MG63 (cell line): ENCODE measurements around the gene PGBD1. TPM values are rescaled to one million over a fixed set of nuclear protein-coding genes. Genes with fewer than 3 reads are reported as not detected.
A peak's percentile ranks its signal among the peaks of the same experiment; 100 is the strongest.
"Not testable (repeated sequence)": the region's sequence is repeated elsewhere in the genome, so short reads cannot be mapped to it uniquely, and the experiment has no call there.

Source experiments
- DNase-seq: peaks from one replicate; pipeline ENCODE4 v3.0.0-alpha.2; 2020
- H3K27me3 ChIP-seq: fragments of 250-450 bp; sonication (Bioruptor Pico); 2 replicates; pipeline ENCODE4 v1.5.1; 2020; ENCODE audit warnings: mild to moderate bottlenecking, moderate library complexity
- H3K36me3 ChIP-seq: fragments of 250-450 bp; sonication (Bioruptor Pico); 2 replicates; pipeline ENCODE4 v1.5.1; 2020; ENCODE audit warnings: mild to moderate bottlenecking, moderate library complexity
- H3K4me3 ChIP-seq: fragments of 250-450 bp; sonication (Bioruptor Pico); 2 replicates; pipeline ENCODE4 v1.5.1; 2020; ENCODE audit warnings: mild to moderate bottlenecking, moderate library complexity
- H3K9me3 ChIP-seq: fragments of 250-450 bp; sonication (Bioruptor Pico); 2 replicates; pipeline ENCODE4 v1.5.1; 2020; ENCODE audit warnings: mild to moderate bottlenecking, moderate library complexity
- total RNA-seq: library from RNA; depleted of rRNA; stranded (reverse); fragments of >200 nt; shearing (Covaris generic); gene quantifications from 2 replicates; pipeline ENCODE4 v1.2.3, GENCODE V29; 2014; ENCODE audit warnings: low replicate concordance

PGBD1 gene
- total RNA-seq, 1 experiment from 2014 or later = 4.6 TPM

GRCh38 chr6:28264834-28265401 is 16.5 kb upstream of the PGBD1 start:
- 0 out of 2 replicates have a peak, but pooled peaks cover under 1% of the 10 kb centered on the region for H3K36me3 ChIP-seq
- H3K27me3 ChIP-seq = no peaks in the 10 kb centered on the region
- H3K9me3 ChIP-seq = peaks cover 2% of the 10 kb centered on the region
- no peak overlapping the region for H3K4me3 ChIP-seq
- DNase-seq = no peak

- H3K36me3 ChIP-seq = 0 out of 2 replicates have a peak, but pooled peaks cover 3% of the 10 kb centered on the region
- peaks cover 2% of the 10 kb centered on the region for H3K9me3 ChIP-seq
- peak overlapping the region; percentile 71 for H3K4me3 ChIP-seq
- DNase-seq = no peak
- H3K27me3 ChIP-seq = no peaks in the 10 kb centered on the region
Observed at GRCh38 chr6:28266563-28266961, 14.8 kb upstream of the PGBD1 start.

DNA sequence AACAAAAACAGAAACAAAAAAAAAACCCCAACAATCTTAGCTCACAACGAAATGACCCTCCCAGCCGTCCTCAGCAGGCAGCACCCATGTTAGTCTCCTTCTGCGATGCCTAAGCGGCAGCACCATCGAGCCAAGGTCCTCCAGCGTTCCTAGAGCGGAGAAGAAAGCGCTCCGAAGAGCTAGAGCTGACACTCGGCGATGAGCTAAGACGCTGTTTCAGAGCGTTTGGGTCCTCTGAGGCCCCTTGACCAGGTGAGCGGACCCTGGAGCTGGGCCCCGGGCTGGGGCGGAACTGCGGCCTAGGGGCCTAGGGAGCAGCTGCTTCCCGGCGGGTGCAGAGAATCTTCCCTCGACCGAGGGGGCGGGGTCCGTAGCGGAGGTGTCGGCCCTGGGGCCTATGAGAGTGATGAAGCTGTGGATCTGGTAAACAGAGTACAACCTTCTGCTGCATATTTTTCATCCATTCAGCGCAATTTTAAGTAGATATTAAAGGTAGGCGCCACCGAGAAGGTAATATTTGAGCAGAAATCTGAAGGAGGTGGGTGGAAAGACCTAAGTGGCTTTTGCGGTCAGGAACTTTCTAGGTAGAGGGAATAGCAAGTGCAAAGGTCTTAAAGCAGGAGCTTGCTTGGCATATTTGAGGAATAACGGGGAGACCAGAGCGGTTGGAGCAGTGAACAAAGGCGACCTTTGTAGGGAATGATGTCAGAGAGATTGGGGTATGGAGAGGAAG is 14.2 kb upstream of the PGBD1 start, which contains the start of gene ZSCAN26:
TSS of gene ZSCAN26 (plus strand) at position 182 of the 733 bp plus-strand sequence. CDS start 4,777 bp downstream, outside the sequence.
- H3K36me3 ChIP-seq = 0 out of 2 replicates have a peak, but pooled peaks cover 3% of the 10 kb centered on the region
- peaks cover 2% of the 10 kb centered on the region for H3K9me3 ChIP-seq
- H3K27me3 ChIP-seq = no peaks in the 10 kb centered on the region
- peak within 1 kb of the TSS; percentile 71 for H3K4me3 ChIP-seq
- DNase-seq = peak; percentile 81

GRCh38 chr6:28267695-28268059 is 13.7 kb upstream of the PGBD1 start:
- H3K9me3 ChIP-seq = peaks cover 2% of the 10 kb centered on the region

GRCh38 chr6:28269492-28269891 is 11.9 kb upstream of the PGBD1 start:
- Histone ChIP-seq H3K36me3 (peaks cover 7% of the 10 kb centered on the region; the same call in 1 of the 2 replicates), H3K9me3 (peaks cover 2% of the 10 kb centered on the region), H3K4me3 (no peak overlapping the region), H3K27me3 (no peaks in the 10 kb centered on the region)
- DNase-seq = peak; percentile 32

More at GRCh38 chr6:28267695-28268059, 13.7 kb upstream of the PGBD1 start:
- H3K4me3 ChIP-seq = peak overlapping the region; percentile 71
- H3K36me3 ChIP-seq = peaks cover 5% of the 10 kb centered on the region; the same call in 1 of the 2 replicates
- DNase-seq = no peak
- H3K27me3 ChIP-seq = no peaks in the 10 kb centered on the region

GRCh38 chr6:28274888-28275287 is 6.5 kb upstream of the PGBD1 start:
- DNase-seq = no peak
- Histone ChIP-seq H3K36me3 (peaks cover 12% of the 10 kb centered on the region), H3K9me3 (no peaks in the 10 kb centered on the region), H3K4me3 (no peak overlapping the region), H3K27me3 (no peaks in the 10 kb centered on the region)

DNA sequence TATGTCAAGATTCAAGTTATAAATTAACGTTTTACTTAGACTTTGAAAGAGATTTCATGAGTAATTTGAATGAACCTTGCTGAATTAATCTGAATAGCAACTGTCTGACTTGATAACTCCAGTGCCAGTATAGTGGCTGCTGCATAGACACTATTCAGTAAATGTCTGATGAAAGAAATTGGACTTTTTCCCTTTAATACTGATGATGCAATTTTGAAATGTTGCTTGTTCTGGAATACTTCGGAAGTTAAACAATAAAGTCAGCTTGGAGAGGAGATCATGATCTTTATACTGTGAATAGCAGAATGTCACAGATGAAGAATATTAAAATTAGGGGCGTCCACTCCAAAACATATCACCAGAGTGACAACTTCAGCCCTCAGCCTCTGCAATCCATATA is 3.6 kb upstream of the PGBD1 start:
- no peaks in the 10 kb centered on the region for H3K9me3 ChIP-seq
- peaks cover 8% of the 10 kb centered on the region for H3K36me3 ChIP-seq
- no peak for DNase-seq
- H3K4me3 ChIP-seq = no peak overlapping the region
- no peaks in the 10 kb centered on the region for H3K27me3 ChIP-seq

DNA sequence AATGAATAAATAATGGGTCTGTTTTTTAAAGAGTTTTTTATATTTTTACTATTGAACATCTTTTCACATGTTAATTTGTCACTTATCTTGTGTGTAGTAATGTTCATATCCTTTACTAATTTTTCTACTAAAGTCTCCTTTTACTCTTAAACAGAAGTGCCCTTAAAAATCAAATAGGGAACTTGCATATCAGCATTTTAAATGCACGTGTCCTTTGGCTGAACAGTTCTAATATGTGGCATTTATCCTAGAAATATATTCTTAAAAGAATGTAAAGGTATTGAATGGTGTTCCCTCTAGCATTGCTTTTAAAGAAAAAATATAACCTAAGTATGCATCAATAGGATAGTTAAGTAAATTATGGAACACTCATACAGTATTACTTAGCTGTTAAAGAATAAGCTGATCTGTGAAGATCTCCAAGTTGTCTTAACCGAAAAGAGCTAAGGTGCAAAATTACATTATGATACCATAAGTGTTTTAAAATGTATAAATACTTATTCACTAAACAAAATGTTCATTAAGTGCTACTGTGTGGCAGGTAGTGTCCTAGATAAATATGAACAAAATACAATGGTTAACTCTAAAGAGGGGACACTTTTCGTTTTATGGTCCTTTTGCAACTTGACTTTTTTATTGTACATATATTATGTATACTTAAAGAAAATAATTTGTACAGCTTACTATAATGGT is 631 bp upstream of the PGBD1 start:
- Histone ChIP-seq H3K4me3 (peak overlapping the region; percentile 67), H3K9me3 (0 out of 2 replicates have a peak, but pooled peaks cover 4% of the 10 kb centered on the region), H3K36me3 (peaks cover 11% of the 10 kb centered on the region), H3K27me3 (no peaks in the 10 kb centered on the region)
- no peak for DNase-seq

- H3K4me3 ChIP-seq = no peak overlapping the region
- DNase-seq = no peak
- peaks cover 16% of the 10 kb centered on the region for H3K36me3 ChIP-seq
- H3K27me3 ChIP-seq = no peaks in the 10 kb centered on the region
- H3K9me3 ChIP-seq = 0 out of 2 replicates have a peak, but pooled peaks cover 4% of the 10 kb centered on the region
Observed at GRCh38 chr6:28282926-28283325, 1.6 kb downstream of the PGBD1 start.

- H3K36me3 ChIP-seq = peaks cover 13% of the 10 kb centered on the region
- no peak overlapping the region for H3K4me3 ChIP-seq
- no peaks in the 10 kb centered on the region for H3K27me3 ChIP-seq
- no peak for DNase-seq
- no peaks in the 10 kb centered on the region for H3K9me3 ChIP-seq
Observed at GRCh38 chr6:28291573-28291972, 10.2 kb downstream of the PGBD1 start.

DNA sequence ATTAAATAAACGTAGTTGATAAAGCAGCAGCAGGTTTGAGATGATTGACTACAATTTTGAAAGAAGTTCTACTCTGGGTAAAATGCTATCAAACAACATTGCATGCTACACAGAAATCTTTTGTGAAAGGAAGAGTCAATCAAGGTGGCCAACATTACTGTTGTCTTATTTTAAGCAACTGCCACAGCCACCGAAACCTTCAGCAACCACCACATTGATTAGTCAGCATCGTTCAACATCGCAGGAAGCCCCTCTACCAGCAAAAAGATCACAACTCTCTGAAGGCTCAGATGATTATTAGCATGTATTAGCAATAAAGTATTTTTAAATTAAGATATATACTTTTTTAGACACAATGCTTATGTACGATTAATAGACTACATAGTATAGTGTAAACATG is 14.0 kb downstream of the PGBD1 start:
- no peaks in the 10 kb centered on the region for H3K9me3 ChIP-seq
- no peaks in the 10 kb centered on the region for H3K36me3 ChIP-seq
- DNase-seq = no peak
- H3K4me3 ChIP-seq = no peak overlapping the region
- no peaks in the 10 kb centered on the region for H3K27me3 ChIP-seq

- no peaks in the 10 kb centered on the region for H3K9me3 ChIP-seq
- H3K36me3 ChIP-seq = no peaks in the 10 kb centered on the region
- DNase-seq = no peak
- H3K4me3 ChIP-seq = no peak overlapping the region
- no peaks in the 10 kb centered on the region for H3K27me3 ChIP-seq
Observed at GRCh38 chr6:28296520-28297060, 15.2 kb downstream of the PGBD1 start.

- H3K27me3 ChIP-seq = no peaks in the 10 kb centered on the region
- H3K36me3 ChIP-seq = no peaks in the 10 kb centered on the region
- H3K9me3 ChIP-seq = no peaks in the 10 kb centered on the region
- DNase-seq = no peak
- no peak overlapping the region for H3K4me3 ChIP-seq
Observed at GRCh38 chr6:28303570-28303969, 22.2 kb downstream of the PGBD1 start.

GRCh38 chr6:28306363-28306762 is 25.0 kb downstream of the PGBD1 start:
- H3K36me3 ChIP-seq, DNase-seq, H3K4me3 ChIP-seq, H3K9me3 ChIP-seq, H3K27me3 ChIP-seq: not testable (repeated sequence)

DNA sequence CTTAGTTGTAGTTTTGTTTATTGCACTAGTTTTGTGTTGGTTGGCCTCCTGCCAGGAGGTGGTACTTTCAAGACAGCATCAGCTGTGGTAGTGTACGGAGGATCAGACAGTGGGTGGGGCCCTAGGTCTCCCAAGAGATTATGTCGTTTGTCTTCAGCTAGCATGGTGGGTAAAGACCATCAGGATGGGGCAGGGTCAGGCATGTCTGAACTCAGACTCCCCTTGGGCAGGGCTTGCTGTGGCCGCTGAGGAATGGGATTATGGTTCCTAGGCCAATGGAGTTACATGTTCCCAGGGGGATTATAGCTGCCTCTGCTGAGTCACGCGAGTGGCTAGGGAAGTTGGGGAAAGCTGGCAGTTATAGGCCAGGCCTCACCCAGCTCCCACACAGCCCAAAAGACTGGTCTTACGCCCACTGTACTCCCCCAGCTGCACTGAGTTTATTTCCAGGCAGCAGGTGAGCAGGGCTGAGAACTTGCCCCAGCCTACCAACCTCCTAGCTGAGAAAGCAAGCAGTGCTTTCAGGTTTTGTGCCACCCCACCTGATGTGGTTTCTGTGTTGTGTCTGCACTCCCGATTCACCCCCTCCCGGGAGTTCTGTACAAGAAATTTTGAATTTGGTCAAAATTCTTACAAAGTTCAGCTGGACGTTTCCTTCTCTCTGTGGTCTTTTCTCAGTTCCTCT is 29.9 kb downstream of the PGBD1 start:
- Histone ChIP-seq H3K36me3 (no peaks in the 10 kb centered on the region), H3K9me3 (no peaks in the 10 kb centered on the region), H3K27me3 (no peaks in the 10 kb centered on the region), H3K4me3 (no peak overlapping the region)
- DNase-seq = no peak

DNA sequence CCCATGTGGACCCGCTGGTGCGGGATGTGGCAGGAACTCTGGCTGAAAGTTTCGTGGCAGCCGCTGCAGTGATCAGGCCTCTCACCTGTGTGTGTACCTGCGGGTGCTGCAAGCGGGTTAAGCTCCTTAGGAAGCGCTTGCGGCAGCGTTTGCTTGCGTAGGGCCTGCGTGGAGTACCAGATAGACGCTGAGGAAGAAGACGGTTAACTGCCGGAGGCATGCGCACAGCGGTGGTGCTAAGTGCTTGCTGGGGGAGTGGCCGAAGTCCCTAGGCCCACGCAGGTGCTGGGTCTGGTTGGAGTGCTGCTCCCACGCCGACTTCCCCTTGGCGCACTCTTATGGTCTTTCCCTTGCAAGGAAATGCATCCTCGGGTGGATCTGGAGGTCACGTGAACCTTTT is 31.6 kb downstream of the PGBD1 start:
- H3K27me3 ChIP-seq = no peaks in the 10 kb centered on the region
- no peaks in the 10 kb centered on the region for H3K36me3 ChIP-seq
- H3K4me3 ChIP-seq = no peak overlapping the region
- no peaks in the 10 kb centered on the region for H3K9me3 ChIP-seq
- DNase-seq = no peak

DNA sequence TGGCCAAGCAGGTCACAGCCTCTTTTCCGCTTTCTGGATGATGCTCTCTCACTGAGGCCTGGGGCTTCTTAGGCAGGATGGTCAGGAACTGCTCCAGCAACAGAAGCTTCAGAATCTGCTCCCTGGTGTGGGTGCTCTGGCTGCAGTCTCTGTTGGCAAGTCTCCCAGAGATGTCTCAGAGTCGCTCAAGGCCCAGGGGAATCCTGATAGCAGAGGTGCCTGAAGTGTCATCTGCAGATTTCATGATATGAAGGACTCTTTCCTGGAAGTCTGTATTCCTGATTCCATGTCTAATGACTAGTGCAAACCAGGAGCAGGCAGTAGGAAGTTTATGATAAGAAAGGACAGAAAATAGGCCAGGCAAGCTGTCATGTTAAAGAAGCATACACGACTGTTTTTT is 34.3 kb downstream of the PGBD1 start:
- peak; percentile 19 for DNase-seq
- H3K4me3 ChIP-seq = no peak overlapping the region
- no peaks in the 10 kb centered on the region for H3K9me3 ChIP-seq
- H3K27me3 ChIP-seq = no peaks in the 10 kb centered on the region
- no peaks in the 10 kb centered on the region for H3K36me3 ChIP-seq
